HCT116 (cell line): ENCODE measurements around the gene EML3.

Experiments used
- CEBPB ChIP-seq: IDR thresholded peaks from 2 replicates; pipeline ENCODE4 v1.6.1; 2012; ENCODE audit warnings: low read depth
- ELF1 ChIP-seq: IDR thresholded peaks from 2 replicates; pipeline ENCODE4 v1.6.1; 2012; ENCODE audit warnings: low read depth, borderline replicate concordance
- EZH2 ChIP-seq: fragments of 200-600 bp; sonication (generic); IDR thresholded peaks from 2 replicates; pipeline ENCODE4 v1.6.1; 2017; ENCODE audit warnings: antibody characterized with exemption, mixed run types
- EZH2phosphoT487 ChIP-seq: fragments of 200-600 bp; IDR thresholded peaks from 2 replicates; pipeline ENCODE4 v1.6.1; 2018; ENCODE audit warnings: antibody characterized with exemption, borderline replicate concordance
- FOSL1 ChIP-seq: IDR thresholded peaks from 2 replicates; pipeline ENCODE4 v1.6.1; 2012; ENCODE audit warnings: low read depth
- JUND ChIP-seq: IDR thresholded peaks from 2 replicates; pipeline ENCODE4 v1.6.1; 2012
- POLR2A ChIP-seq: IDR thresholded peaks from 2 replicates; pipeline ENCODE4 v1.7.0; 2011; ENCODE audit warnings: borderline replicate concordance; ENCODE audit not compliant: insufficient read depth, insufficient read length; ENCODE audit errors: extremely low read depth
- POLR2AphosphoS5 ChIP-seq: IDR thresholded peaks from 2 replicates; pipeline ENCODE4 v1.6.1; 2011; ENCODE audit warnings: mild to moderate bottlenecking, low read depth, low read length, moderate library complexity
- RAD21 ChIP-seq: IDR thresholded peaks from 2 replicates; pipeline ENCODE4 v1.6.1; 2012; ENCODE audit warnings: low read depth, mild to moderate bottlenecking
- SP1 ChIP-seq: IDR thresholded peaks from 2 replicates; pipeline ENCODE4 v1.6.1; 2012; ENCODE audit warnings: low read depth
- TF ChIP-seq, protein P1 (sequence below), 3 experiments: fragments of 200-600 bp in 1 of 3; sonication (generic) in 1 of 3; IDR thresholded peaks in 2 of 3; conservative IDR thresholded peaks in 1 of 3; 2 replicates each; pipeline ENCODE4 v1.5.1; 2012 to 2017; ENCODE audit warnings: low read depth in 2 of 3, low read length in 2 of 3, antibody characterized with exemption in 1 of 3, borderline replicate concordance in 1 of 3, control low read depth in 1 of 3, mild to moderate bottlenecking in 1 of 3, mixed read lengths in 1 of 3, mixed run types in 1 of 3, moderate library complexity in 1 of 3; ENCODE audit not compliant: insufficient read depth in 1 of 3
- TF ChIP-seq, protein P2 (sequence below): IDR thresholded peaks from 2 replicates; pipeline ENCODE4 v1.6.1; 2011; ENCODE audit warnings: mild to moderate bottlenecking, low read length, moderate library complexity; ENCODE audit not compliant: insufficient replicate concordance; ENCODE audit errors: extremely low read depth
- TF ChIP-seq, protein P3 (sequence below): IDR thresholded peaks from 2 replicates; pipeline ENCODE4 v1.6.1; 2012

DNA sequence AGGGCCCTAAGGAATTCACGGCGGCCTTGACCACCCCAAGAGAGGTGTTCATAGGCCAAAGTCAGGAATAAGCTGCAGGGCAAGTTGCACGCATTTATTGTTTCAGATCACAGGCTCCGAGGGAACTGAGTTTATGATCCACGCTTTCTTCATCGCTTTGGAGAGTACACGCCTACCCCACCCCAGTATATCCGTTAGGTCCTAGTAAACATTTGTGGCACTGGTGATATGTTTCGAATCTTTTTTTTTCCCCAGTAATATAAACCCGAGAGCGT lies 33.0 kb upstream of the EML3 start:
- TF ChIP-seq, protein P1, sequence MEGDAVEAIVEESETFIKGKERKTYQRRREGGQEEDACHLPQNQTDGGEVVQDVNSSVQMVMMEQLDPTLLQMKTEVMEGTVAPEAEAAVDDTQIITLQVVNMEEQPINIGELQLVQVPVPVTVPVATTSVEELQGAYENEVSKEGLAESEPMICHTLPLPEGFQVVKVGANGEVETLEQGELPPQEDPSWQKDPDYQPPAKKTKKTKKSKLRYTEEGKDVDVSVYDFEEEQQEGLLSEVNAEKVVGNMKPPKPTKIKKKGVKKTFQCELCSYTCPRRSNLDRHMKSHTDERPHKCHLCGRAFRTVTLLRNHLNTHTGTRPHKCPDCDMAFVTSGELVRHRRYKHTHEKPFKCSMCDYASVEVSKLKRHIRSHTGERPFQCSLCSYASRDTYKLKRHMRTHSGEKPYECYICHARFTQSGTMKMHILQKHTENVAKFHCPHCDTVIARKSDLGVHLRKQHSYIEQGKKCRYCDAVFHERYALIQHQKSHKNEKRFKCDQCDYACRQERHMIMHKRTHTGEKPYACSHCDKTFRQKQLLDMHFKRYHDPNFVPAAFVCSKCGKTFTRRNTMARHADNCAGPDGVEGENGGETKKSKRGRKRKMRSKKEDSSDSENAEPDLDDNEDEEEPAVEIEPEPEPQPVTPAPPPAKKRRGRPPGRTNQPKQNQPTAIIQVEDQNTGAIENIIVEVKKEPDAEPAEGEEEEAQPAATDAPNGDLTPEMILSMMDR (IDR thresholded peaks at IDR 0.05 in 2 of 3, conservative IDR thresholded peaks at IDR 0.05 in 1 of 3; ENCODE audit: borderline replicate concordance in 1 of 3, insufficient read depth in 1 of 3, low read depth in 2 of 3, low read length in 2 of 3): no peak
- no peak for TF ChIP-seq POLR2A
- TF ChIP-seq, protein P2, sequence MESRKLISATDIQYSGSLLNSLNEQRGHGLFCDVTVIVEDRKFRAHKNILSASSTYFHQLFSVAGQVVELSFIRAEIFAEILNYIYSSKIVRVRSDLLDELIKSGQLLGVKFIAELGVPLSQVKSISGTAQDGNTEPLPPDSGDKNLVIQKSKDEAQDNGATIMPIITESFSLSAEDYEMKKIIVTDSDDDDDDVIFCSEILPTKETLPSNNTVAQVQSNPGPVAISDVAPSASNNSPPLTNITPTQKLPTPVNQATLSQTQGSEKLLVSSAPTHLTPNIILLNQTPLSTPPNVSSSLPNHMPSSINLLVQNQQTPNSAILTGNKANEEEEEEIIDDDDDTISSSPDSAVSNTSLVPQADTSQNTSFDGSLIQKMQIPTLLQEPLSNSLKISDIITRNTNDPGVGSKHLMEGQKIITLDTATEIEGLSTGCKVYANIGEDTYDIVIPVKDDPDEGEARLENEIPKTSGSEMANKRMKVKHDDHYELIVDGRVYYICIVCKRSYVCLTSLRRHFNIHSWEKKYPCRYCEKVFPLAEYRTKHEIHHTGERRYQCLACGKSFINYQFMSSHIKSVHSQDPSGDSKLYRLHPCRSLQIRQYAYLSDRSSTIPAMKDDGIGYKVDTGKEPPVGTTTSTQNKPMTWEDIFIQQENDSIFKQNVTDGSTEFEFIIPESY: no peak
- no peak for TF ChIP-seq ELF1
- no peak for TF ChIP-seq EZH2
- no peak for TF ChIP-seq EZH2phosphoT487
- TF ChIP-seq CEBPB: no peak
- TF ChIP-seq POLR2AphosphoS5: no peak
- no peak for TF ChIP-seq JUND
- TF ChIP-seq FOSL1: no peak
- no peak for TF ChIP-seq SP1
- TF ChIP-seq RAD21: no peak
- TF ChIP-seq, protein P3, sequence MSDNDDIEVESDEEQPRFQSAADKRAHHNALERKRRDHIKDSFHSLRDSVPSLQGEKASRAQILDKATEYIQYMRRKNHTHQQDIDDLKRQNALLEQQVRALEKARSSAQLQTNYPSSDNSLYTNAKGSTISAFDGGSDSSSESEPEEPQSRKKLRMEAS: no peak
